GM23338 (cell line): Measurements from ENCODE around the gene EFCC1. TPM values are rescaled to one million over a fixed set of nuclear protein-coding genes. Genes with fewer than 3 reads are reported as not detected.

Experiments
- ATAC-seq: fragments of 200-7000 bp; cut with Tn5 transposase; 3 replicates; pipeline ENCODE4 v1.9.1; 2020
- DNase-seq: peaks from one replicate; pipeline ENCODE4 v3.0.0-alpha.2; 2015; ENCODE audit warnings: low spot score
- H2AFZ ChIP-seq: fragments of 200-600 bp; sonication (generic); 2 replicates; pipeline ENCODE4 v1.8.0; 2016; ENCODE audit warnings: antibody characterized with exemption, mild to moderate bottlenecking, moderate library complexity
- H3F3A ChIP-seq: fragments of 200-600 bp; sonication (generic); replicated peaks from 2 replicates; pipeline ENCODE4 v1.8.0; 2017; ENCODE audit warnings: antibody characterized with exemption, mixed run types, low read depth
- H3K27ac ChIP-seq: fragments of 200-600 bp; sonication (generic); 2 replicates; pipeline ENCODE4 v1.6.1; 2016; ENCODE audit warnings: low read depth
- H3K27me3 ChIP-seq: fragments of 200-600 bp; sonication (generic); 2 replicates; pipeline ENCODE4 v1.8.0; 2016; ENCODE audit warnings: mild to moderate bottlenecking, mixed run types, moderate library complexity; ENCODE audit not compliant: insufficient read depth
- H3K36me3 ChIP-seq: fragments of 200-600 bp; sonication (generic); 2 replicates; pipeline ENCODE4 v1.8.0; 2016; ENCODE audit warnings: mild to moderate bottlenecking; ENCODE audit not compliant: insufficient read depth
- H3K4me1 ChIP-seq: fragments of 200-600 bp; sonication (generic); 2 replicates; pipeline ENCODE4 v1.8.0; 2016; ENCODE audit warnings: mild to moderate bottlenecking, moderate library complexity; ENCODE audit not compliant: insufficient read depth
- H3K4me2 ChIP-seq: fragments of 200-600 bp; sonication (generic); 2 replicates; pipeline ENCODE4 v1.7.1; 2017; ENCODE audit warnings: mixed run types
- H3K4me3 ChIP-seq: fragments of 200-600 bp; sonication (generic); 2 replicates; pipeline ENCODE4 v1.6.1; 2016; ENCODE audit warnings: mixed run types
- H3K79me2 ChIP-seq: fragments of 200-600 bp; sonication (generic); replicated peaks from 2 replicates; pipeline ENCODE4 v1.8.0; 2017; ENCODE audit warnings: mild to moderate bottlenecking; ENCODE audit not compliant: insufficient read depth
- H3K9me2 ChIP-seq: fragments of 200-600 bp; sonication (generic); 2 replicates; pipeline ENCODE4 v1.8.0; 2017; ENCODE audit not compliant: insufficient read depth
- H4K20me1 ChIP-seq: fragments of 200-600 bp; sonication (generic); replicated peaks from 2 replicates; pipeline ENCODE4 v1.8.0; 2017; ENCODE audit warnings: mild to moderate bottlenecking; ENCODE audit not compliant: insufficient read depth
- H3K27ac Mint-ChIP-seq: 2 replicates; pipeline ENCODE4 v1.8.0; 2020; ENCODE audit warnings: inconsistent platforms, mild to moderate bottlenecking, moderate library complexity, mixed read lengths
- H3K27me3 Mint-ChIP-seq: 3 replicates; pipeline ENCODE4 v1.8.0; 2022; ENCODE audit warnings: low read depth, mild to moderate bottlenecking, moderate library complexity, mixed read lengths, inconsistent platforms; ENCODE audit not compliant: insufficient read depth, poor library complexity
- H3K36me3 Mint-ChIP-seq: 3 replicates; pipeline ENCODE4 v1.8.0; 2021; ENCODE audit warnings: low read depth, mild to moderate bottlenecking, inconsistent platforms, moderate library complexity, mixed read lengths
- H3K4me1 Mint-ChIP-seq: 3 replicates; pipeline ENCODE4 v1.8.0; 2020; ENCODE audit warnings: mild to moderate bottlenecking, inconsistent platforms, mixed read lengths
- H3K4me3 Mint-ChIP-seq: 3 replicates; pipeline ENCODE4 v1.8.0; 2021; ENCODE audit warnings: moderate library complexity, mild to moderate bottlenecking, inconsistent platforms, mixed read lengths
- H3K9me3 Mint-ChIP-seq: 3 replicates; pipeline ENCODE4 v1.8.0; 2020; ENCODE audit warnings: moderate library complexity, mild to moderate bottlenecking, inconsistent platforms, mixed read lengths
- CREB1 ChIP-seq: fragments of 250-450 bp; sonication (Bioruptor Pico); IDR thresholded peaks from 2 replicates; pipeline ENCODE4 v1.5.0; 2020; ENCODE audit warnings: low read depth, mild to moderate bottlenecking, moderate library complexity
- CTCF ChIP-seq, 2 experiments: fragments of 200-600 bp in 1 of 2; sonication (generic) in 1 of 2; conservative IDR thresholded peaks; 2 replicates each; pipeline versions ENCODE4 v1.5.1 to v1.6.1; 2016 to 2017; ENCODE audit warnings: antibody characterized with exemption in 2 of 2, low read depth in 2 of 2, mild to moderate bottlenecking in 2 of 2, moderate library complexity in 1 of 2
- ETS1 ChIP-seq: IDR thresholded peaks from 2 replicates; pipeline ENCODE4 v1.6.1; 2016; ENCODE audit warnings: antibody characterized with exemption
- EZH2phosphoT487 ChIP-seq: fragments of 200-600 bp; sonication (generic); IDR thresholded peaks from one replicate; pipeline ENCODE4 v1.8.1; 2018; ENCODE audit warnings: antibody characterized with exemption; ENCODE audit not compliant: unreplicated experiment
- POLR2AphosphoS5 ChIP-seq: IDR thresholded peaks from 2 replicates; pipeline ENCODE4 v1.6.1; 2016; ENCODE audit warnings: antibody characterized with exemption, low read depth
- STAT1 ChIP-seq: IDR thresholded peaks from one replicate; pipeline ENCODE4 v1.6.1; 2016; ENCODE audit warnings: antibody characterized with exemption; ENCODE audit not compliant: unreplicated experiment
- ZNF114 ChIP-seq: fragments of 250-450 bp; sonication (Bioruptor Pico); IDR thresholded peaks from 2 replicates; pipeline ENCODE4 v1.5.0; 2020; ENCODE audit warnings: mild to moderate bottlenecking, moderate library complexity
- polyA plus RNA-seq: library from polyadenylated mRNA; unstranded; fragments of >200 nt; fragmentation: Nextera tagmentation; extraction: Ambion mirVana; gene quantifications from 2 replicates; pipeline ENCODE4 v1.2.1, GENCODE V29; 2016
- total RNA-seq: library from RNA; depleted of rRNA; stranded (reverse); fragments of >200 nt; shearing (Covaris generic); gene quantifications from 2 replicates; pipeline ENCODE4 v1.2.3, GENCODE V29; 2014

EFCC1 gene
- total and polyA plus RNA-seq, 2 experiments from 2014 or later = not detected

- TF ChIP-seq ETS1 (no peak), CREB1 (CRISPR knock-in tag) (no peak)
Measured at GRCh38 chr3:128984596-128984995, 16.5 kb upstream of the EFCC1 start (continued).

- H3K27me3 ChIP-seq = peaks cover 12% of the 10 kb centered on the region
- H3K36me3 ChIP-seq = no peaks in the 10 kb centered on the region
- Mint-ChIP-seq H3K27me3 (peaks cover 9% of the 10 kb centered on the region), H3K4me1 (peaks cover 9% of the 10 kb centered on the region), H3K4me3 (no peak overlapping the region), H3K9me3 (no peaks in the 10 kb centered on the region), H3K27ac (no peak overlapping the region), H3K36me3 (no peaks in the 10 kb centered on the region)
- H3K4me2 ChIP-seq = no peak overlapping the region
- no peak overlapping the region for H3K4me3 ChIP-seq
- no peaks in the 10 kb centered on the region for H3K4me1 ChIP-seq
- H2AFZ ChIP-seq = no peak overlapping the region
- no peaks in the 10 kb centered on the region for H3K79me2 ChIP-seq
- no peaks in the 10 kb centered on the region for H3F3A ChIP-seq
- no peak for DNase-seq
- ATAC-seq = no peak
- no peaks in the 10 kb centered on the region for H4K20me1 ChIP-seq
- TF ChIP-seq ETS1 = no peak
- TF ChIP-seq ZNF114 = no peak
- H3K9me2 ChIP-seq = 0 out of 2 replicates have a peak, but pooled peaks cover 5% of the 10 kb centered on the region
- no peak overlapping the region for H3K27ac ChIP-seq
Measured at GRCh38 chr3:128987302-128988100, 13.6 kb upstream of the EFCC1 start.

- no peak overlapping the region for H3K27ac ChIP-seq
- H3K4me3 ChIP-seq = no peak overlapping the region
- no peak overlapping the region for H3K4me2 ChIP-seq
- peaks cover 8% of the 10 kb centered on the region; the same call in 1 of the 2 replicates for H3K4me1 ChIP-seq
- no peaks in the 10 kb centered on the region for H3K79me2 ChIP-seq
- no peak for DNase-seq
- Mint-ChIP-seq H3K27me3 (peaks cover 15% of the 10 kb centered on the region), H3K36me3 (no peaks in the 10 kb centered on the region), H3K9me3 (no peaks in the 10 kb centered on the region), H3K4me1 (peaks cover 15% of the 10 kb centered on the region), H3K27ac (no peak overlapping the region), H3K4me3 (no peak overlapping the region)
- peaks cover 20% of the 10 kb centered on the region for H3K27me3 ChIP-seq
- H4K20me1 ChIP-seq = no peaks in the 10 kb centered on the region
- H3K9me2 ChIP-seq = 0 out of 2 replicates have a peak, but pooled peaks cover 5% of the 10 kb centered on the region
- H2AFZ ChIP-seq = no peak overlapping the region
- ATAC-seq = no peak
- H3K36me3 ChIP-seq = no peaks in the 10 kb centered on the region
- H3F3A ChIP-seq = no peaks in the 10 kb centered on the region
- no peak for TF ChIP-seq STAT1
- TF ChIP-seq CTCF (conservative IDR thresholded peaks at IDR 0.05; ENCODE audit: low read depth in 2 of 2) = no peak
- no peak for TF ChIP-seq ETS1
- TF ChIP-seq EZH2phosphoT487 = no peak
- TF ChIP-seq ZNF114 = no peak
- no peak for TF ChIP-seq POLR2AphosphoS5
Measured at GRCh38 chr3:128988286-128988685, 12.8 kb upstream of the EFCC1 start.
